GM19238 (cell line): Measurements from ENCODE around the gene SCAF4.

Experiments used
- DNase-seq: peaks from one replicate; pipeline ENCODE4 v3.0.0; 2011; ENCODE audit warnings: low spot score; ENCODE audit not compliant: insufficient read length

The SCAF4 gene

DNA sequence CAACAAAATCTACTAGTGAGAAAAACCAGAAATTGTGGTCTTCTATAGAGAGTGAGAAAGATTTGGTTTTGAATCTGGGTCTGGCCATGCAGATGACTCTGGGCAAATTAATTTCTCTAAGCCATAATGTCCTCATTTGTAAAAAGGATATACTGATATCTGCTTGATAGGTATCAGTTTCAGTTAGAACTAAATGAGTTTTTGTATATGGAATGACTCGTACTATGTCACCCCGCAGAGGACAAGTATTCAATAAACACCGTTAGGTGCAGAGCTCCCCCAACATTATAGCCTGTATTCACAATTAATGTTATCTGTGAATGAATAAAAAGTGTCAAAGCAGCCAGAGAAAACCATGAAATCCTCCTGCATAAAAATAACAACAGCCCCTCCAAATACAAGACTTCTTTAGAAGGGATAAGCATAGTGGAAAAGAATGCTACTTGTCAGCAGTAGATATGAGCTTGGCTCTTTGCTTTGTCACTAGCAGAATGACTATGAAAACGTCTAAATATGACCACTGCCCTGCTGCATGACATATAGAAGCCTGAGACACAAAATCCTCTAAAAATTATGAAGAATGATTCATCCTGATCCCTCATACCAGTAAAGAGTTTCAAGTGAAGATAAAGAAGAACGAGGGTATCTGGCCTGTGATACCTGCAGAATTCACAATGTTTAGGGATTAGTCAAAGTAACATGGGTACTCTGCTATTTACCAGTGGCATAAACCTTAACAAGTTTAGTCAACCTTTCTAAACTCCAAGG is 17.8 kb downstream of the SCAF4 start:
- no peak for DNase-seq

DNA sequence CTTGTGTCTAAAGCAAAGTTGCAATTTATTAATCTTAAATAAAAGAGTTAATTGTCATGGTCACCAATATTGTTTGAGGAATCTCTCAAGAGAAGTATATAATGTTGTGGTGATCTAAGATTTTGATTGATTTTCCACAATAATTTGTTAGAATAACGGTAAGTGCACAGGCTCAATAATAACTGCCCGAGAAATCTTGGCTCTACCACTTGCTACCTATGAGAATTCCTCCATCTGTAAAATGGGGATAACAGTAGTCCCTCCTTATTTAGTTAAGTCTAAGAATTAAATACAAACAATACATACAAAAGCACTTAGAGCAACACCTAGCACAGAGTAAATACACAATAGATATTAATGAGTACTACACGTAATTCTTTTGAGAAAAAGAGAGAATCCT is 18.8 kb downstream of the SCAF4 start:
- DNase-seq, result no peak

DNA sequence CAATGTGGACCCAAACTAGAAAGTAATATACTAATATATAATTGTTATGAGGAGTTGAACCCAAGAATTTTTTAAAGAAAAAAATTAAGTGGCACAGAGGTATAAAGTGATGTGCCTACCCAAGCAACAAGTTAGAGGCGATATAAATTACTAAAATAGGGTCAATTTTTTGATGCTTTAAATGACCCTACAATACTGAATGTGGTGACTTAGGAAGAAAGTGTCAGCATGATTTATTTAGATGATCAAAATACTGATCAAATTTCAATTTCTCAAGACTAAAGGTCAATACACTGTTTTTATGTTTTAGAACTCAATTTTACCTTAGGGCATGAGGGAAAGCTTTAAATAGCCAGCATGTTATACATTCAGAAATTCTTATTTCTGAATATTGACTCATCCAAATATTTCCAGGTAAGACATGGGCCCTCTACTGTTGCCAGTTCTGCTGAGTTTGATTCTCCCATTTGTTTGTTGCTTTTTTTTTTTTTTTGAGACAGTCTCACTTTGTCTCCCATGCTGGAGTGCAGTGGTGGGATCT is 20.1 kb downstream of the SCAF4 start:
- DNase-seq, result no peak

DNA sequence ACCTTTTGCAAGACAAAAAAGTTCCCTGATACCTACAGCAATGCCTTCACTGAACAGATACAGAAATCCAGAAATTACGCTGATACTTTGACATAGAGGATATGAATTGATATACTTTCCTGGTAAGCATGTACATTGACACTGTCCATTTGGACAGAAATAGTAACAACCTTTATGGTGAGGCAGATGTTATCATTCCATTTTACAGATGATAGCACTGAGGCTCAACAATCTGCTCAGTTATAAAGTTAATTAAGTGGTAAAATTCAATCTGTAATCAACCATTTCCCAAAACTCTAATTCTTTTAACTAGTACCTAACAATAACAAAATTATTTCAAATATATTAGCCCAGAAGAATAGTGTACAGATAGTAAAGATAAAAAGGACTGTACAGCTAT is 20.6 kb downstream of the SCAF4 start:
- no peak for DNase-seq

DNA sequence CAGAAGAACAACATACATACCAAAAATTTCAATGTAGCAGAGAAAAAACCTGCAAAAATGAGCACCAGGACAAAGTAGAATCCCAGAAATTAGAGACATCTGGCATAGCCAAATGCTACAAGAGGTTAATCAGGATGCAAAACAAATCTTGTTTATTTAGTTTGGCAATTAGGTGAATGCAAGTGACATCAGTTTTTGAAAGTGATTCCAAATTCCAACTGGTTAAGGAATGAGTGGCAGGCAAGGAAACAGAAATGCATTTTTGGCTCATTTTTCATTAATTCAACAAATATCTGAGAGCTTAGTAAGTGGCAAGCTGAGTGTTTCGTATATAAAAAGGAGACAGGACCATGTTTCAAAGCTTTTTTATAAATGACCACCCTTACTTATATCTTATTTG is 21.3 kb downstream of the SCAF4 start:
- DNase-seq, result no peak

DNA sequence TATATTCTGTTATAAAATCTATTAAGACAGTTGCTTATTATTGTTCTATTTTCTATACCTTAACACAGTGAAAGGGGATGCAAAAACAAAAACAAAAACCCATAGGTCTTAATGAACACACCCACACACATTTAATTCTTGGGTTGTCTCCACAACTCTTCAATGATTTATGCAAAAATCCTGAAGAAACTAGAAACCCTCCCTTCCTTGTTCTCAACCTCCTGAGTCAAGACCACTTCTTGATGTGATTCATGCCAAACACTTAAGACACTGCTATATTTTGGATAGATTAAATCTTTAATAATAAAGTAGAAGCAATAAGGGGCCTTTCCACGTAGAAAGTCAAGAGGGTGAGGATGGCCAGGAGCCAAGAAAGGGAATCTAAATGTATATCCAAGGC is 23.4 kb downstream of the SCAF4 start:
- no peak for DNase-seq

DNA sequence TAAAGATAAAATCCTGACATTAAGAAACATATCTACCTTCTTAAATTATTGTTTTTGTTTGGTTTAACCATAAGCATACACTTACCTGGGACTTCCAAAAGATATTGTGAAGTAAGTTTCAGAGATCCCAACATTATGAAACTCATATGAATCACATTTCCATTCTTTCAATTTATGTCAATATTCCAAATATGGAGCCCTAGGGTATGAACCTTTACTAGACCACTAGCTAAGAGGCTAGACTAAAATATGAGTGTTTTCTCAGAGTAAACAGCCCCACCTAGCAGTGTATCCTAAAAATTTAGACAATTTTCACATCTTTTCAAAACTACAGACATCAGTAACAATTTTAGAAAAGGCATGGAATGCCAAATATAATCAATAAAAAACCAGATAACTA is 24.4 kb downstream of the SCAF4 start:
- DNase-seq, result no peak

DNA sequence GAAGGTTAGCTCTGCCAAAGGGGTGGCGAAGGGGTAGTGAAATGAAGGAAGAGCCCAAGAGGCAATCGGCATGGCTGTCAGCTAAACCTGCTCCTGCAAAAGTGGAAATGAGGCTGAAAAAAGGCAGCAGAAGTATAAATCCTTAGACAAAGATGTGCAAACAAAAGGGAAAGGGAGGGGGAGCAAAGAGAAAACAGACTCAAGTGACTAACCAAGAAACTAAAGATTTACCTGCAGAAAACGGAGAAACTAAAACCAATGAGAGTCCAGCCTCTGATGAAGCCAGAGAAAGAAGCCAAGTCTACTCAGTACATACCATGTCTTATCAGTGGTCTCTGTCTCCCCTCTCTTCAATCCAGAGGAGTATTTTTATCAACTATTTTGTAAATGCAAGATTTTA is 25.4 kb downstream of the SCAF4 start:
- DNase-seq, result no peak

DNA sequence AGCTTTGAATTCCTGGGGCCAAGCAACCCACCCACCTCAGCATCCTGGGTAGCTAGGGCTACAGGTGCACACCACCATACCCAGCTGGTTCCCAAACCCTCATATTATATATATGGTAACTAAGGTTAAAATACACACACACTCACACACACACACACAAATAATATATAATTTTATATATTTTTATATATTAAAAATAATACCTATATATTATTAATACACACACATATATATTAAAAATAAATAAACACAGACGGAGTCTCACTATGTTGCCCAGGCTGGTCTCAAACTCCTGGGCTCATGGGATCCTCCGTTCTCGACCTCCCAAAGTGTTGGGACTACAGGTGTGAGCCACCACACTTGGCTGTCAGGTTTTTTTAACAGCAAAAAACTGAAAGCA is 31.9 kb downstream of the SCAF4 start:
- no peak for DNase-seq

DNA sequence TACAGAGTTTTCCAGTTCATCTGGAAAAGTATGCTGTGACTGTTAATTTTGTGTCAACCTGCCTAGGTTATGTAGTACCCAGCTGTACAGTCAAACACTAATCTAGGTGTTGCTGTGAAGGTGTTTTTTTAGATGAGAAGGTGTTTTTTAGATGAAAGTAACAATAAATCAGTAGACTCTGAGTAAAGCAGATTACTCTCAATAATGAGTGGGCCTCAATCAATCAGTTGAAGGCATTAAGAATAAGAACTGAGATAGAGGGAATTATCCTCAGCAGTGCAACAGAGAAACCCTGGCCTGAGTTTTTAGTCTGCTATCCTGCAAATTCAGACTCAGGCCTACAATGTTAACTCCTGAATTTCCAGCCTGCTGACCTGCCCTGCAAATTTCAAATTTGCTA is 33.5 kb downstream of the SCAF4 start:
- no peak for DNase-seq

DNA sequence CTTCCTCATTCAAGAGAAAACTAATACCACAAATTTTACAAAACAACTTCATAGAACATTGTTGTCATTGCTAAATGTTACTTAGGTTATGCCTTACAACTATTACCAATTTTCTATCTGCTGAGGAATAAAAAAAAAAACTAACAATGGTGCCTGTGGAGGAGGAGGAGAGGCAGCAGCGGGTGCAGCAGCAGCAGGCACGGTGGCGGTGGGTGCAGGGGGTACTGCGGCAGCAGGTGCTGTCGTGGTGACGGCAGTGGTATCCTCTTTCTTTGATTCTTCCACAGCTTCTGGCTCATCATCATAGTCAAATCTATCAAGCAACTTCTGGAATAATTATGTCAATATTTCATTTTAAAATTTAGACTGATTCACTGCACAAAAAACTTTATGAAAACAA is 35.5 kb downstream of the SCAF4 start:
- DNase-seq, result no peak

DNA sequence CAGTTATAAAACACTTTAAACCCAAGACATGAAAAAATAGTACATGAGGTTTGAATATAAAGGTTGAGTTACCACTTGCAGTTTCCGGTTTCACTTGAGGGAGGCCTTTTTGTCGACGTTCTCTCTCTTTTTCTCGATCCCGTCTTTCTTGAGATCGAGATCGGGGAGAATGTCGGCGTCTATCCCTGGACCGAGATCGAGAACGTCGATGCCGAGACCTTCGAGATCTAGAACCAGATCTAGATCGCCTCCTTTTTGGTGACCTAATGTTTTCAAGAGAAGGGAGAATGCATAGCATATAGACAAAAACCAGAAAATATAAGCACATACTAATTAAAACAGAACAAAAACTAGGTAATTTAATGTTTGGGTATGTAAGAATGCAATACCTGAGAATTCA is 38.7 kb downstream of the SCAF4 start:
- DNase-seq, result no peak

DNA sequence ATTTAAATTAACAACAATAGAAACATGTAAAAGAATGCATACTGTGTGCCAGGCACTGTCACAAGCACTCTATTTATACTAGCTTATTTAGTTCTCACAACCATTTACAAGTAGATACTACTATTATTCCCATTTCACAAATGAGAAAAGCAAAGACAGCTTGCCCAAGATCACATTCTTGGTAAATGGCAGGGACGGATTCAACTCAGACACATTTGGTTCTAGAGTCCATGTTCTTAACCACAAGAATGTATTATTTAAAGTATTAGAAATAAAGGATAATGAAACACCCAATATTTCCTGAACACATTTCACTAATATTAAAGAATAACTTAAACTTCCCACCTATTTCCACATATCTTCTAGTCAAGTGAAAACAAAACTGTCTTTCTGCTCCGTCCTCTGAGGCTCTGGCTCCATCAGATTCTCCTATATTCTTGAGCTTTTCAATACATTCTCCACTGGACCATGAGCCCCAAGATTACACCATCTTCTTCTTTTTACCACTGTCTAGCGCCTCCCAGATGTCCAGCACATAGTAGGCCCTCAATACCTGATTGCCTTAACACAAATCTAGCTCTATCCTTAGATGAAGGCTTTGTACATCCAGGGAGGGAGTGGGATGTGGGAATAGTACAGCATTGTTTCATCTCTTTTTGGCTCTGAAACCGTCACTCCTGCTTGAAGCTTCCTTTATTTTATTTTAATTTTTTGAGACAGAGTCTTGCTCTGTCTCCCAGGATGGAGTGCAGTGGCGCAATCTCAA is 43.1 kb downstream of the SCAF4 start:
- no peak for DNase-seq

DNA sequence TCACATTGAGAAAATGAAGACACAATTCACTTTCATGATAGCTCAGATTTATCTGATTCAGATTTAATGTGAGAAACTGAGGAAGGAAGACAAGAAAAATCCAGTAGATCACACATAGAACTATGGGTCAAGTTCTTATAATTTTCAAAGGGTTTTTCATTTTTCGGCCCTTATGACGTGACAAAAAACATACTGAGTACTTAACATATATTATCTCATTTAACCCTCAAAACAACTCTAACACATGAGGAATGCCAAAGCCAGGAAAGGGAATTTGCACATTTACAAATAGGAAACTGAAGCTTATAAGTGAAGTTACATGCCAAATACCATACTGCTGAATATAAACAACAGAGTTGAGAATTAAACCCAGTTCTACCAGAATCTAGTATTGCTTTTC is 44.8 kb downstream of the SCAF4 start:
- no peak for DNase-seq

DNA sequence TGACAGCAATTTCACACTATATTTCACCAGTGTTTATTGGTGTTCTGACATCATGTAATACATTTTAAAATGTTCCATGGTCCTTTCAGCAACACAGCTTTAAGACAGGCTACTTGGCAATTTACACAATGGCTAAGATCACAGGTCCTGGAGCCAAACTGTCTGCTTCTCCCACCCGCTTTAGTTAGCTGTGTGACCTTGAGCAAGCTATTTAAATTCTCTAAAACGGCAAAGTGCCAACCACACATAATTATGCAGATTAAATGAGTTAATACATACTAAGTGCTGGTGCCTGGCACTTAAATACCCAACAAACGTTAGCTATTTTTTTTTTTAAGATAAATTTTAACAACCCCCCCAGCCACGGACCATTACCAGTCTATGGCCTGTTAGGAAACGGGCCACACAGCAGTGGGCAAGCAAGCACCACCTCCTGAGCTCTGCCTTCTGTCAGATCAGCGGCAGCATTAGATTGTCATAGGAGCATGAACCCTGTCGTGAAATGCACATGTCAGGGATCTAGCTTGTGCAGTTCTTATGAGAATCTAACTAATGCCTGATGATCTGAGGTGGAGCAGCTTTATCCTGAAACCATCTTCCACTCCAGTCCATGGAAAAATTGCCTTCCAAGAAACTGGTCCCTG is 45.5 kb downstream of the SCAF4 start:
- no peak for DNase-seq

DNA sequence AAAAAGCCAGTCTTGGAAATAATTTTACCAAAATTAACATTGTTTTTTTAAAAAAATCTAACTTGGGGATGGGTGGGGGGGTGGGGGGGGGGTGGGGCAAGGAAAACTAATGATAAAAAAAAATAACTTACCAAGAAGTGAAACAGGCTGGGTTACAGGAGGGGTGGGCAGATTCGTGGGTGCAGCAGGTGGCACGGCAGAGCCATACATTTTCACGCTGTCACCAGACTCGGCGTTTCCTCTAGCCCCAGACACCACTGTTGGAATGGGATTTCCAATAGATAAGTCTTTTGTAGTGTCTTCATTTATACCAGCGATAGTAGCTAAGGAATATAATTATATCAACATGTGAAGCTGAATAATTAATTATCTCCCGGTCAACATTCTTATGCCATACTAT is 47.0 kb downstream of the SCAF4 start:
- no peak for DNase-seq

DNA sequence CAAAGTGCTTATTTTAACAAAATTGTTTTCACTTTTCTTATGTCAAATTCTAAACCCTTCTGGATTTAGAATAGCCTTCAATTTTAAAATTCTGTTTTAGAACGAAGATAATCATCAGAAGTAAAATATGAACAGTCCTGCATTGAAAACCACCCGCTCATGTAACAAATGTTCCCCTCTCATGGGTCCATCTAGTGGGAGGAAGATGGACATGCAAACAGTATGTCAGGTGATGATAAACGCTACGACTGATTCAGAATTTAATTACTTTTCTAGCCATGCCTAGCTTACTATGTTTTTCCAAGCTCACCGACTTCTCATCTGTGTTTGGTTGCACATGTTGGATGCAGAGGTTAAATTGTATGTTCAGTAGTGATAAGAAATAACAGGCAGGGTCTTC is 48.9 kb downstream of the SCAF4 start:
- no peak for DNase-seq

DNA sequence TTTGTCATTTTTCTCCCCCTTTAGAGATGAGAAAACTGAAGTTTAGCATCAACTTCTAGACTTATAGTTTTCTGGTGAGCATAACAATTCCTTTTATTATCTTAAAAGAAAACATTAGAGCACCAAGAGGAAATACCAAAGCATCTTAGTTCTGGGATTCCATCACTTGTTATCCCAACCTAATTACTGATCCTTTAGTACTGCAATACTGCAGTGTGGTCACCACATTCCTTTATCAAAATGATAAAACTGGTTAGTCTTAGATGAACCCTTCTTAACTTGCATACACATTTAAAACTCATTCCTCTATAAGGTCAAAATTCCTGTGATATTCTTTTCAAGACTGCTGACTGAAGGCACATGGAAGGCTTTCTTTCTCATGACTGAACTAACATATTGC is 49.3 kb downstream of the SCAF4 start:
- no peak for DNase-seq

DNA sequence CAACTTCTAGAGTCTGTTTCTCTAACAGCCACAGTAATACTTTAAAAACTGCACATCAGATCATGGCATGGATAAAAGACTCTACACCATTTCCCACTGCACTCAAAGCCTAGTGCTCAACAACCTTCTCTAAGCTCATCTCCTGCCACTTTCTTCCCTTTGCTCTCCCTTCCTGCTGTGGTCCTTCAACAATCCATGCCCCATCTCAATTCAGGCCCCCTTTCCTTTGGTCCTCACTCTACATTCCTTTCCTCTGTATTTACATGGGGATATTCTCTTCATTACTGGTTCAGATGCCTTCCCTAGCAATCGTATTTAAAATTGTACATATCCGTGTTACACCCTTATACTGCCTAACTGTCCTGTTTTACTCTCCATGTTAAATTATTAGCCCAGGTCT is 53.4 kb downstream of the SCAF4 start:
- no peak for DNase-seq

DNA sequence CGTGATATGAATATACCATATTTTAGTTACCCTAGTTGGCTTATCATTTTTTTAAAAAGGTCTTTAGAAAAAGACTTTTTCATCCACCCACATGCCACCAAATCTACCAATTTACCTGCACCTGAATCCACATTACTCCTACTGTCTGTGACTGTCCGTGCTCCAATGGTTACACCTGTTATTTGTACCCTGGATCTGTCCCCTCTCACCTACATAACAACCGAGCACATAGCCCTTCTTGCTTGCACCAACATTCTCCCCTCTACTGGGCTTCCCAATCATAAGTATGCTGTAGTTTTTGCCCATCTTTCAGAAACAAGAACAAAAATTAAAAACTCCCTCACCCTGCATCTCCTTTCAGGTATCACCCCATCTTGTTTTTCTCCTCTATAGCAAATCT is 54.9 kb downstream of the SCAF4 start:
- DNase-seq, result no peak

DNA sequence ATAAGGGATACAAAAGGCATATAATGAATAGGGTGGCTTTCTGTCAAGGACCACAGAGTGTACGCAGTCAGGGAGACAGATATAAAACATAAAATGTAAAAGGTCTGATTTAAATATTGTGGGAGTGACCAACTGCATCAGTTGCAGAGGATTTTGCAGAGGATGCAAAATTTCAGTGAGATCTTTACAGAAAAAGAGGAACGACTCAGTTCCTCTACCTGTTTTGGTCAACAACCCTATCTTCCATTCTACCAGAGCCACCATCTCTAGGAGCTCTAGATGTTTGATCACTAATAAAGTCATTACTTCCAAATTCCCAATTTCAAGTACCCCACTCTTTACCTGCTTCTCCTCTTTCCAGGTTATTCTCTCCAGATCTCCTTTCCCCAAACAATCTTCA is 56.0 kb downstream of the SCAF4 start:
- no peak for DNase-seq

DNA sequence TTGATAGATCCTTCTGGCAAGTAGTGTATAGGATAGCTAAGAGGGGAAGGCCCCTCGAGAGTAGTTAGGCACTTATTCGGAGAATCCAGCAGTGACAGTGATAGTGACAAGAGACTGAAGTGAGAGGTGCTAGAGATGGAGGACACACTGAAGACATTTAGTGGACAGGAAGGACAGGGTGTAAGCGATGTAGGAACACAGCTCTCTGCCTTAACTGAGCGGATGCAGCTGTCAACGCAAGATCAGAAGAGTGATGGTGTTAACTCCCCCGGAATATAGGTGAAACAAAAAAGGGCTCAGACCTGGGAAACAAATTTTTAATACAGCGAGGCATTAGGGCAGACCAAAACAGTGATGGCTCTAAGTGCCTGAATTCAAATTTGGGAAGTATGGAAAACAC is 56.6 kb downstream of the SCAF4 start:
- no peak for DNase-seq
